HepG2 (cell line): ENCODE measurements around the gene WNT6.

Experiments used
- ESRRA ChIP-seq: sonication (generic); formaldehyde crosslinking; IDR thresholded peaks from 2 replicates; pipeline ENCODE4 v1.5.1; 2020; ENCODE audit warnings: mild to moderate bottlenecking, low read depth, missing genetic modification reagents
- FUBP1 ChIP-seq: sonication (generic); formaldehyde crosslinking; IDR thresholded peaks from 2 replicates; pipeline ENCODE4 v1.5.1; 2020; ENCODE audit warnings: missing genetic modification reagents, mild to moderate bottlenecking, borderline replicate concordance
- IKZF1 ChIP-seq: fragments of 450-650 bp; IDR thresholded peaks from 2 replicates; pipeline ENCODE4 v1.7.1; 2016
- JUND ChIP-seq: sonication (generic); formaldehyde crosslinking; IDR thresholded peaks from 2 replicates; pipeline ENCODE4 v1.8.0; 2022; ENCODE audit warnings: mild to moderate bottlenecking, missing genetic modification reagents
- MYC ChIP-seq: sonication (generic); formaldehyde crosslinking; IDR thresholded peaks from 2 replicates; pipeline ENCODE4 v1.9.0; 2021; ENCODE audit warnings: missing genetic modification reagents, borderline replicate concordance
- PATZ1 ChIP-seq: sonication (generic); formaldehyde crosslinking; IDR thresholded peaks from 2 replicates; pipeline ENCODE4 v1.4.0; 2020; ENCODE audit warnings: missing genetic modification reagents
- RAD21 ChIP-seq: fragments of 450-650 bp; formaldehyde crosslinking; IDR thresholded peaks from 2 replicates; pipeline ENCODE4 v1.5.0; 2020; ENCODE audit warnings: mild to moderate bottlenecking
- SP1 ChIP-seq, 2 experiments: fragments of 450-650 bp in 1 of 2; sonication (generic) in 1 of 2; formaldehyde crosslinking in 1 of 2; IDR thresholded peaks; 2 replicates each; pipeline versions ENCODE4 v1.4.0 to v1.6.1; 2016 to 2020; ENCODE audit warnings: missing genetic modification reagents in 1 of 2
- ZBTB10 ChIP-seq: sonication (generic); formaldehyde crosslinking; IDR thresholded peaks from 2 replicates; pipeline ENCODE4 v1.4.0; 2020; ENCODE audit warnings: missing genetic modification reagents, borderline replicate concordance
- ZBTB7A ChIP-seq: sonication (generic); formaldehyde crosslinking; IDR thresholded peaks from 2 replicates; pipeline ENCODE4 v1.8.0; 2022; ENCODE audit warnings: mild to moderate bottlenecking, missing genetic modification reagents

- TF ChIP-seq FUBP1 (CRISPR knock-in tag): no peak
- no peak for TF ChIP-seq IKZF1
- TF ChIP-seq PATZ1 (CRISPR knock-in tag): no peak
- no peak for TF ChIP-seq RAD21 (CRISPR knock-in tag)
- TF ChIP-seq ZBTB7A (CRISPR knock-in tag): no peak
- TF ChIP-seq MYC (CRISPR knock-in tag): no peak
- TF ChIP-seq SP1 (IDR thresholded peaks at IDR 0.05): no peak
- no peak for TF ChIP-seq SP1 (CRISPR knock-in tag; IDR thresholded peaks at IDR 0.05)
- no peak for TF ChIP-seq JUND (CRISPR knock-in tag)
- TF ChIP-seq ZBTB10 (CRISPR knock-in tag): no peak
- no peak for TF ChIP-seq ESRRA (CRISPR knock-in tag)
These were observed 6.4 kb downstream of the WNT6 start for GRCh38 chr2:218865999-218866398.
